Effector CD8-positive, alpha-beta T cell (primary cell): ENCODE measurements around the gene CDK5RAP2.
"Not testable (repeated sequence)": the region's sequence is repeated elsewhere in the genome, so short reads cannot be mapped to it uniquely, and the experiment has no call there.

Source experiments
- DNase-seq: peaks from one replicate; lab custom pipeline; 2025; lab: John Stamatoyannopoulos, UW

CDK5RAP2 gene

GRCh38 chr9:120592210-120592609 lies 12.2 kb upstream of the CDK5RAP2 start:
- DNase-seq = no peak

DNA sequence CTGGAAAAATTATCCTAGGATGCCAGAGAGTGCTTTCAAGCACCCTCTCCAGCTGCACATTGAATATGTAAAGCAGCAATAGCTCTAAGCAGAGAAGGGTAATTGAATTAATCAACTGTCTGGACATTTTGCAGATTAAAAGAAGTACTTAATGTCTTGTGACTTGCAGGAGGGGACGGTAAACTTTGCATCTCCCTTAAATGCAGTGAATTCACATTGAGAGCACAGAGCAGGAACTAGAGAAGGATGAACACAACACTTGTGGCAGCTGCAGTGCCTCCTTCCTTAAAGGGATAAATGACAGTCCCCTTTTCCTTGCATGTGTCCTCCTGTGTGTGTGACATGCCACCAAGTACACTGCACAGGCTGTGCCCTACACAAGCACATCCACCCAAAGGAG lies 7.4 kb upstream of the CDK5RAP2 start:
- DNase-seq = no peak

DNA sequence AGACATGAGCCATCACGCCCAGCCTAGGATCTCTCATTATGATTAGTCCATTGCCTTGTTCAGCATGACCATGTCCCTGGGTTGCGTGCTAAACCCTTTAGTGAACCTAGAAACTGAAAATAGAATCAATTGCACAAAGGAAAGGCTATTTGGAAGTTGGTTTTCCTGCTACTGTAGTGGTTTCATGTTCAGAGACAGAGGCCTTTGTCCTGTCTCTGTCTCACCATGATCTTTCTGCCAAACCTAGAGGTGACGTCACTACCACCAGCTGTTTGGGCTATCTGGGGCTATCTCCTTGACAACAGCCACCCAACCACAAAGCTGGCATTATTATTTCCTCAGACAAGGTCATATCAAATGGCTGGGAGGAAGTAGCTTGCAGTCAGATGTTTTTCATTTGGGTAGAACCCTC lies 4.0 kb upstream of the CDK5RAP2 start:
- no peak for DNase-seq

DNA sequence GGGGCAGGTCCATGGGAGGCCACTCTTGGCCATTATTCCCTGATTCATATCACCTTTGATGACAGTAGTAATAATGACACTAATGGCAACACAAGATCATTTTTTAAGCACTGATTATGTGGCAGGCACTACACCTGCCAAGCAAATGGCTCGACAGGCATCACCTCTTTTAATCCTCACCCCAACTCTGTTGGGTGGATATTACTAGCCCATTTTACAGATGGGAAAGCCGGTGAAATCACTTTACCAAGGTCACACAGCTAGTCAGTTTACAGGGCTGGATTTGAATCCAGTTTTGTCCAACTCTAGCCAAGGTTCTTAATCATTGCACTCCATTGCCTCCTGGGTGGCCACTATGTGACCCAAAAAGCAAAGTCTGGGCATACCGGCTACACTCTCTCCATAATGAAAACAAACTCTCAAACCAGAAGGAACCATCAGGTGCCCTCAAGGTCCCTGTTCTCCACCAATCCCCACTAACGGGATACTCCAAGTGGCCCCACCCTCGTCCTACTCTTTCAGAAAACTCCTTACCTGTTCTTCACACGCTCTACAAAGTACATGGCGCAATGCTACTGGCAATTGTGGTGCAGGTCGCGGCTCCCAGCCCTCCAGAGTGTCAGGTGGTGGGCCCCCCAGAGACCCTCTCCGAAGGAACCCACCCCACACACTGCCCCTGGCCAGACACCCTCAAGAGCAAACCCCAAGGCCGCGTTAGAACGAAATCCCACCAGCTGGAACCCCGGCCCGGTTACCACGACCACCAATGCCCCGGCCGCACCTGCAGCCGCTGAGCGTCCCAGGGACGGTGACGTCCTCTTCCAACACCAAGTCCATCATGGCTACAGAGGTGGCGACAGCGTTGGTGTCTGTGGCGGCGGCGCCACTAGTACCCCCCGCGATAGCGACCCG lies 572 bp downstream of the CDK5RAP2 start:
- no peak for DNase-seq

DNA sequence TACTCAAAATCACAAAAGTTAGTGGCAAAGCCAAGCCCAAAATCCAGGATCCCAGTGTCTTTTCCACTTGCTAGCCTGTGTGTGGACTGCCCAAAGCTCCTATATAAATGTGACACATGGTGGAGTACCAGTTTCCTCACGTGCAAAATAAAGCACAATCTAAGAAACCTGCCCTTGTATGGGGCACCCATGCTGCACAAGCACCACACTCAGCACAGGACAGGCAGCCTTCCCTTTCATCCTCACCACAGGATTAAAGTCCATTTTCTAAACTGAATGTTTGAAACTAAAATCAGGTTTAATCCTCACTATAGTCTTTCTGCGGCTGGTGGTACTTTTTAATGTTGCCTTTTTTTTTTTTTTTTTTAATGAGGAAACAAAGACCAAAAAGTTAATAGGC lies 5.5 kb downstream of the CDK5RAP2 start:
- DNase-seq = no peak

DNA sequence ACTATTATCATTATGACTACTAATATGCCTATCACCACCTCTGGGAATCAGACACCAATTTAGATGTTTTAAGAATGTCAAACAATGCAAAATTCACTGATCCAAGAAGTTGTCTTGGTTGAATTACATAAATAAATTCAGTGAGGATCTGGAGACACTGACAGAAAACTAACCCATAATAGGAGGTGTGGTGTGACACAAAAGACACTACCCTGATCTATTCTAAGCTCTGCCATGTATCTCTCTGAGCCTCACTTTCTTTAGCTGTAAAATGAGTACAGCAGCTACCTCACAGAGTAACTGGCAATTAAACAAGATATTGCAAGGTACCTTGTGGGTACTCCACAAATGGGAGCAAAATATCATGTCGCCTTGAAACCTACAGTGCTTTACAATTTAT lies 7.5 kb downstream of the CDK5RAP2 start:
- DNase-seq = no peak

DNA sequence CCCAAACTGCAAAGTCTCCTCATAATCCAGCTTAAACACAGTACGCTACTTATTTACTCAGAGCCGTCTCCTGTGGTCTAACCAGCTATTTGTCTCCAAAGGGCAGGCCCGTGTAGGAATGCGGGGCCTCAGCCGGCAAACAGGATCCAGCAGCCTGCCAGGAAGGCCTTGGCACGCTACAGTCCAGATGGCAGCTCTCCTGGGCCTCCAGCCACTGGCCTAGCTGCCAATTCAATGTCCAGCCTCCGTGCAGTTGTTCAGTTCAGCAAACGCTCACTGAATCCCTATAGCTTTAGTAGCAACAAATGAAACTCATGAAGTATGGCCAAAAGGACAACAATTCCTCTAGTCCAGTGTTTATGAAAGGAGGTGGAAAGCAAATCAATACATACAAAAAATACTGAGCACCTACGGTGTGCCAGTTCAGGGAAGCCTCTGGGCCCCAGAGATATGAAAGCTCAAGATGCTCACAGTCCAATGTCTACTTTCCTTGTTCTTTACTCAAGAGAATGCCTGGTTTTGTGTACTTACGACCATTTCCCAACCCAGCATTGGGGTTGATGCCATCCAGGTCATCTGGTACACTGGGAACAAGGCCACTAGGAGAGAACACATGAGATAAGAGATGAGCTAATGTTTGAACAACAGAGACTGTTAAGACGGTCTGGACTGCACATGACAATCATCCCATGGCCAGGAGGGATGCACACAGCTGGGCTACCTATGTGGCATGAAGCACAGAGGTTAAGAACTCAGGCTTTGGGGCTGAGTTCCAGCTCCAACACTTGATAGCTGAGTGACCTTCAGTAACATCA lies 8.3 kb downstream of the CDK5RAP2 start:
- DNase-seq = no peak

DNA sequence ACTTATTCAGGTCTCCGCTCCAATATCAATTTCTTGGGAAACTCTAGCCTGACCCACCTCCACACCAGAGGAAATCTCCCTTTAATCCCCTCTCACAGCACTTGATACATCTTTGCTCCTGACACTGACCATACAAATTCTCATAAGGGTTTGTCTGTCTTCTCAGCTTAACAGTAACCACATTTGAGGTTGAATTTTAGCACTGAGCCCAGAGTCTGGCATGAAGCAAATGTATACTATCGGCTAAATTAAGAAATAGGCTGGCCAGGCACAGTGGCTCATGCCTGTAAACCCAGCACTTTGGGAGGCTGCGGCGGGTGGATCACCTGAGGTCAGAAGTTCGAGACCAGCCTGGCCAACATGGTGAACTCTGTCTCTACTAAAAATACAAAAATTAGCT lies 9.7 kb downstream of the CDK5RAP2 start:
- no peak for DNase-seq

DNA sequence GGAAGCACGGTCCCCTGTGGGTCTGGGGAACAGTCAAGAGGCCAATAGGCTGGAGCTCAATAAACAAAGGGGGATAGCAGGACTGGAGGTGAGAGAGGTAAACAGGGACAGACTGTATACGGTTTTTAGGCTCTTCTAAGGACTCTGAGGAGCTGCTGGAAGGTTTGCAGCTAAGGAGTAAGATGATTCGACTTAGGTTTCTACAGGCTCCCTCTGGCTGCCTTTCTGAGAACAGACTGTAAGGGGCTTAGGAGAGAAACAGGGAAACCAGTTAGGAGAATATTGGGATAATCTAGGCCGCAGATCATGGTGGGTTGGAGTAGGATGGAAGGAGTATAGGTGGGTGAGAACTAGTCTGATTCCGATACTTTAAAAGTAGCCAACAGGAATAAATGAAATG lies 10.4 kb downstream of the CDK5RAP2 start:
- no peak for DNase-seq

GRCh38 chr9:120568816-120569215 lies 11.2 kb downstream of the CDK5RAP2 start:
- no peak for DNase-seq

GRCh38 chr9:120567874-120568273 lies 12.1 kb downstream of the CDK5RAP2 start:
- DNase-seq = no peak

DNA sequence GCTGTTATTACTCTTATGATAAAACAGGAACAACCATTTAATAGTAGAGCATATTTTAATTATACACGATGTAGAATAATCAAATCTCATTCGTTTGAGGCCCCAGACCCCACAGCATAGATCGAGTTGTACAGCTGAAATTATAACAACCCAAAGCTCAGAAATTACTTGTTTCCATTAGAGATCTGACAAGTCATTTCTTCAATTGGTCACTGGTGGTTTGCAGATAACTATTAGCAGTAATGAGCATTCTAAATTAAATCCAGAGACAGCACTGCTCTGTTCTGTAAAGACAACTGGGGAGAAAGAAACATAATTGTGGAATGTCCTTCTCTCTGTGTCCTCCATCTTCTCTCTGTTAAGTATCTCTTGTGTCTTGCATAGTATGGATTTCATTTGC lies 12.9 kb downstream of the CDK5RAP2 start:
- no peak for DNase-seq

GRCh38 chr9:120564589-120564988 lies 15.4 kb downstream of the CDK5RAP2 start:
- DNase-seq = no peak

DNA sequence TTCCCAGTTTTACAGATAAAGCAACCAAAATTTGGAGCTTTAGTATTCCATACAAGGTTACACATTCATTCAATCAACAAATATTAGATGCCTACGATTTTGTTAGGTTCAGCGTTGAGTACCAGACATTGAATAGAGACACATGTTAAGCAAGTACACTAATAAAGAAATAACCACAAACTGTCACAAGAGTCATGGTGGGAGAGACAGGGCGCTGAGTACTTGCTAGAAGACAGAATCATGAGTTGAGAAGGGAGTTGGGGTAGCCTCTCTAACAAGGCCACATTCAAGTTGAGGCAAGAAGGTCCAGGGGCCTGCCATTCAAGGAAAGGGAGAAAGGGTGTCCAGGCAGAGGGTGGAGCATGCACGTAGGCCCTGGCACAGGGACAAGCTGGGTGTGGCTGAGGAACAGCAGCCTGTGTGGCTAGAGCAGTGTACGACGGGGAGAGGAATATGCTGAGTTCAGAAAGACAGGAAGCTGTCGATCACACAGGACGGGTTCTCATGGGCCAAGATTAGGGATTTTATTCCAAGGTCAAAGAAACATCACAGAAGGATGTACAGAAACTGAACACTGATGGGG lies 17.0 kb downstream of the CDK5RAP2 start:
- no peak for DNase-seq

DNA sequence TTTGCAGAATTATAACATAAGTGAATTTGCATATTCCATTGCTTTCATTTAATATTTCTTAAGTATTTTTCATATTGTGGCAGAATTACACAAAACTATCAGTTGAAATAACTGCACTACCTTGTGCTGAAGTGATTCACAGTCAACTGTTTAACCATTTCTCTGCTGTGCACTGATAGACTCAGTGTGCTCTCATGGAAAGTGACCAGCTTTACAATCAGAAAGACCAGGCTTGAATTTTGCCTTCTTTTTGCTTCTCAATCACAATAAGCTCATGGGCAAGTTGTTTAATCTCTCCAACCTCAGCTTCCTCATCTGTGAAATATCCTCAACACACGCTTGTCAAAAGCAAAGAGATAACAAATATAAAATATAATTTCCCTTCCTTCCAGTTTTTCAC lies 18.3 kb downstream of the CDK5RAP2 start:
- DNase-seq = no peak

DNA sequence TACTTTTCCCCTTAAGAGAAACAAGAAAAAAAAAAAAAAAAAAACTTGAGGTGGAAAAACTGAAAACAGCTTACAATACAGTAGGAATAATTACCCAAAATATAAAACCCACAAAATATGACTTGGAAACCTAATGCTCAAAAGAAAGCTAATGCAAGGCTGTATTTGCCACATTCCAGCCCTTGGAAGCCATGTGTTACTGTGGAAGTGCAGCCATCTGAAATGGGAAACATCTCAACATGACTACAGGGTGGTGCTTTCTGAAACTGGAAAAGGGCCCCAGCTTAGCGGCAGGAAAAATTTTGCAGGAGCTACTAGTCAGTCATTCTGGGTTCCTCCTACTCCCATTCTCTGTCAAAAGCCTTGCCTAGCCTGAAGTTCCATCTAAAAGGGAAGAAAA lies 20.4 kb downstream of the CDK5RAP2 start:
- DNase-seq = no peak

- no peak for DNase-seq
Observed at GRCh38 chr9:120558454-120558853, 21.5 kb downstream of the CDK5RAP2 start.

GRCh38 chr9:120557205-120557604 lies 22.8 kb downstream of the CDK5RAP2 start:
- no peak for DNase-seq

DNA sequence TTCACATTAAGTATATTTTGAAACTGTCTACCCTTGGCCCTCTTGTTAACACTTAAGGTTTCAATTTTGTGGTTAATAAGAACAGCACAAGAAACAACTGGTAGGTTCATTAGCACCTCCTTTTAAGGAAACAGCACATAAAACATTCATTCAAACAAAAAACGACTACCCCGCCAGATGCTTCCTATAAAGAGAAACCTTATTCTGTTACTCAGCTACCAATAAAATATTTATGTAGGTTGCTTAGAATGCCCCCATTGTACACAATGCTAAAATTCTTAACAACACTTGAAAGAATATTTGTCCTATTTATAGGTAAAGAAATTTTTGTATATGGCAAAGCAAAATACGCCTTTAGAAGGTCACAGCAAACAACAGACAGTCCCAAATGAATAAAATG lies 23.2 kb downstream of the CDK5RAP2 start:
- no peak for DNase-seq

DNA sequence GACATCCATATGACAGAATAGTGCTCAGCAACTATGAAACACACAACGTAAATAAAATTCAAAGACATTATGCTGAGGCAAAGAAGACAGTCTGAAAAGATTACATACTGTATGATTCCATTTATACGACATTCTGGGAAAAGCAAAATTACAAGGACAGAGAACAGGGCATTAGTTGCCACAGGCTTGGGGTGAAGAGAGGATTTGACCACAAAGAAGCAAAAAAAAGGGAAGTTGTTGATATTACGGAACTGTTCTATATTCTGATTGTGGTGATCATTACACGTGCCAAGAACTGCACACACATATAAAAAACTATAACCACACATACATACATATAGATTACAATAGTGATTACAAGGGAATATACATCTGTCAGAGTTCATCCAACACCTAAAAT lies 24.1 kb downstream of the CDK5RAP2 start:
- no peak for DNase-seq

GRCh38 chr9:120552210-120552704 lies 27.7 kb downstream of the CDK5RAP2 start:
- not testable (repeated sequence) for DNase-seq
